ENCODE results near the gene KCNA5. TPM values are rescaled to one million over a fixed set of nuclear protein-coding genes. Genes with fewer than 3 reads are reported as not detected.

The KCNA5 gene
- total and polyA plus RNA-seq, 2 donors (not counting 1 experiment from before 2014, with no cell fraction given): 0.20 to 0.72 TPM

GRCh38 chr12:5094986-5095385 is 51.3 kb downstream of the KCNA5 start:
- no peak overlapping the region for H3K27ac ChIP-seq (ENCODE audit: low read length in 2 of 2)
- no peak overlapping the region for H3K27ac Mint-ChIP-seq
- DNase-seq (no peak), ATAC-seq (ENCODE audit: low read depth) (no peak)
- no peak for TF ChIP-seq CTCF (IDR thresholded peaks at IDR 0.05)
- no peak for TF ChIP-seq EZH2 (IDR thresholded peaks at IDR 0.05; ENCODE audit: borderline replicate concordance, insufficient read depth, low read depth, low read length, poor library complexity, severe bottlenecking)
- ChIA-PET CTCF (no interaction called here), POLR2A (no interaction called here)
- no peaks in the 10 kb centered on the region for H4K20me1 ChIP-seq (ENCODE audit: control insufficient read depth, insufficient read depth, low read length, poor library complexity, severe bottlenecking)
- peaks cover 32% of the 10 kb centered on the region for H3K27me3 Mint-ChIP-seq
- peaks cover 0 to 16% (median 4%) of the 10 kb centered on the region in 4 experiments for H3K27me3 ChIP-seq (replicated peaks in 1 of 4; ENCODE audit: control extremely low read depth in 1 of 4, control insufficient read depth in 3 of 4, insufficient read depth in 4 of 4, low read length in 3 of 4)
- H3K4me1 ChIP-seq (ENCODE audit: control insufficient read depth in 2 of 2, insufficient read depth in 2 of 2, low read length in 2 of 2): no peaks in the 10 kb centered on the region
- no peaks in the 10 kb centered on the region for H3K79me2 ChIP-seq (ENCODE audit: control insufficient read depth, insufficient read depth, low read length)
- H3K9me3 Mint-ChIP-seq (ENCODE audit: insufficient read depth): no peaks in the 10 kb centered on the region
- no peak overlapping the region for H3K9ac ChIP-seq (ENCODE audit: low read length)
- H3K4me3 Mint-ChIP-seq: no peak overlapping the region
- H3K9me3 ChIP-seq (ENCODE audit: control extremely low read depth in 1 of 3, control insufficient read depth in 2 of 3, insufficient read depth in 1 of 3, low read length in 2 of 3): no peaks in the 10 kb centered on the region
- no peaks in the 10 kb centered on the region for H3K36me3 ChIP-seq (replicated peaks in 1 of 2; ENCODE audit: control extremely low read depth in 1 of 2, control insufficient read depth in 1 of 2, extremely low read depth in 1 of 2, insufficient read depth in 2 of 2, low read length in 1 of 2)
- H3K4me3 ChIP-seq (ENCODE audit: control extremely low read depth in 1 of 5, extremely low read depth in 1 of 5, insufficient read depth in 1 of 5, low read depth in 2 of 5, low read length in 4 of 5): no peak overlapping the region
- WGBS (ENCODE audit: insufficient coverage): 61% methylated on average over 3 of the region's 3 CpGs
- no peaks in the 10 kb centered on the region for H3K4me1 Mint-ChIP-seq
- no peak overlapping the region for H3K4me2 ChIP-seq (replicated peaks; ENCODE audit: low read depth, low read length, poor library complexity, severe bottlenecking)
- intact Hi-C loops (cut with micrococcal nuclease): no loop called here
- H2AFZ ChIP-seq (ENCODE audit: insufficient read depth, low read depth, low read length, poor library complexity, severe bottlenecking): no peak overlapping the region

Other genes starting within 250 kb of the KCNA5 start
- not detected in 2 replicates for gene KCNA1, start 134.0 kb upstream of the KCNA5 start, total RNA-seq
- 0.01 TPM in 1 of 2 replicates, not detected in the other for gene KCNA1, start 134.0 kb upstream of the KCNA5 start, polyA plus RNA-seq

Data from B cell (primary cell).